Measurements from ENCODE around the gene NIT1. TPM values are rescaled to one million over a fixed set of nuclear protein-coding genes. Genes with fewer than 3 reads are reported as not detected.

The NIT1 gene
- total and polyA plus RNA-seq, 10 of the 15 experiments (the other 5 are each of a cell fraction or from before 2014, with no cell fraction given) = 19.2 to 54.4 (median 28.3) TPM

DNA sequence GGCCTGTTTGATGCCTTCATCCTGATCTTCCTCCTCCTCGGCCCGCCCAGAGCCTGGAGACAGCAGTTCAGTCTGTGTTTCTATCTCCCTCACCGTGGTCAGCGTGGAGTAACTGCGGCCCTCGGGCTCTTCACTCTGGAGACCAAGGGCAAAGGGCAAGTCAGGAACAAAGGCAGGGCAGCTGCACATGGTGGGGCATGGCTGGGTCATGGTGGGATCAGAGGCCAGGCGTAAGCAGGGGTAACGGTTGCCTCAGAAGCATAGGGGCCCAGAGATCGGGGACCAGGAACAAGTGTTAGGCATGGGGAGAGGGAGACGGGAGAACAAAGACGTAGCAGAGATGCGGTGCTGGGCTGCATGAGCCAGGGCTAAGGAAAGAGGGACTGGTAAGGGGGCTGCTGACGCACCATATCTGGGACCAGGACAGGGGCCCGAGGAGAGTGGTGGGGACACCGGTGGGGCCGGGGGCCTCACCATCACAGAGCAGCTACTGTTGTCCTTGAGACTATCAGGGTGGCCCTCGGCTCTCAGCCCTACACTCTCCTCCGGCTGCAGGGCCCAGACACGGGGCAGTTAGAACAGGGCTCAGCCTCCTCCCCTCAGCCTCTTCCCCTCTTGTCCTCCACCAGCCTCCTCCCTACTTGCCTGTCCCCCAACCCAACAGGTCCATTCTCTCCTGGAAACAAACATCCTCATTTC lies 45.0 kb upstream of the NIT1 start (continued):
- TF ChIP-seq BCLAF1 (IDR thresholded peaks at IDR 0.05) (no peak), EP300 (IDR thresholded peaks at IDR 0.05; ENCODE audit: borderline replicate concordance in 1 of 2, control insufficient read depth in 1 of 2, low read depth in 2 of 2, low read length in 2 of 2) (no peak), ATF3 (IDR thresholded peaks at IDR 0.05; ENCODE audit: borderline replicate concordance, extremely low read depth, low read depth, low read length) (no peak), STAT3 (IDR thresholded peaks at IDR 0.05; ENCODE audit: low read depth, low read length) (no peak)

DNA sequence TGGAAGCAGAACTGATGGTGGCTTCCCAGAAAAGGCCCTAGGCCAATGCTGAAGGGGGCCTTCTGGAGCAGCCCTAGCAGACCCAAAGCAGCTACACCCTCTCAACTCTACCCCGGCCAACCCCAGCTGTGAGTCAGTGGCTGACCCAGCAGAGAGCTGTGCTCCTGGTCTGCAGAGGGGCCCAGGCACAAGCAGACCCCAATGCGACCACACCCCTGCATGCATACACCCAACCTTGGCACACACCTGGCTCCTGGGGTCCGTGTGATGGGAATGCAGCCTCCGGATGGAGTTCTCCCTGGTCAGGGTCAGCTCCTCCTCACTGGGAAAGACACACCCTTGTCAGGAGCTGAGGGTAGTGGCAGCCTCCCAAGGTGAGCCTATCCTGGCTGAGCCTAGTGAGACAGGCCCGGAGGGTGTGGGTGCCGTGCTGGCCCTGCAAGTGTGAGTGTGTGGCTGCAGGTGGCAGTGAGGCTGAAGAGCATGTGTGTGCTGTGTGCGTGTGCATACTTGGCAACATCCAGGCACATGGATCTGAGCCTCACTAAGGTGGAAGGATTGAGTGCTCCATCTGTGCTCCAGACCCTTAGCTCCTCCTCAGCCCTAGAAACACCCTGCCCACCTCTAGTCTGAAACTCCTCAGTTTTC lies 44.3 kb upstream of the NIT1 start:
- BruUV-seq (replicated peaks) = no TSS peak
- ChIA-PET CTCF (interaction anchor here (0.7 to 4.8 kb wide), 6 partner anchors 19 to 559 kb away, joined by 3 to 52 read pairs (median 3); no protein-coding TSS in a partner anchor), RAD21 (ENCODE audit: unreplicated experiment) (interaction anchor here (1.3 to 6.4 kb wide), 2 partner anchors 22 to 29 kb away, joined by 3 to 90 read pairs; partner anchors contain the start of gene KLHDC9), POLR2A (interaction anchor here (0.6 kb wide), 1 partner anchor 197 kb away, joined by 3 read pairs; no protein-coding TSS in a partner anchor), SMC1A (ENCODE audit: uncharacterized antibody, unreplicated experiment) (interaction anchor here (0.8 to 1.3 kb wide), 2 partner anchors 21 to 76 kb away, joined by 5 read pairs; no protein-coding TSS in a partner anchor)
- H3K36me3 ChIP-seq (ENCODE audit: control insufficient read depth in 2 of 2, insufficient read depth in 2 of 2, low read length in 1 of 2) = no peaks in the 10 kb centered on the region
- no peak overlapping the region for H2AFZ ChIP-seq (ENCODE audit: control insufficient read depth, low read depth, low read length)
- no peak overlapping the region for H3K4me3 ChIP-seq
- peaks cover 11% of the 10 kb centered on the region for H3K4me1 ChIP-seq (ENCODE audit: control insufficient read depth, insufficient read depth, low read length)
- no peaks in the 10 kb centered on the region for H4K20me1 ChIP-seq (ENCODE audit: control insufficient read depth, insufficient read depth)
- H3K79me2 ChIP-seq (ENCODE audit: control insufficient read depth, insufficient read depth, low read length) = peaks cover 13% of the 10 kb centered on the region
- in situ Hi-C loops (cut with MboI) = no loop called here
- H3K27me3 ChIP-seq (replicated peaks in 1 of 2; ENCODE audit: control insufficient read depth in 2 of 2, insufficient read depth in 2 of 2, low read length in 1 of 2) = no peaks in the 10 kb centered on the region
- no peaks in the 10 kb centered on the region for H3K9me3 ChIP-seq (replicated peaks; ENCODE audit: control insufficient read depth, insufficient read depth, low read length)
- no peak for FAIRE-seq
- H3K4me2 ChIP-seq (ENCODE audit: control insufficient read depth, insufficient read depth) = no peak overlapping the region; the same call in 1 of the 2 replicates
- no peak for DNase-seq (ENCODE audit: low read depth, low spot score)
- H3K27ac ChIP-seq (ENCODE audit: control insufficient read depth, insufficient read depth) = no peak overlapping the region
- TF ChIP-seq ASH2L (IDR thresholded peaks at IDR 0.05; ENCODE audit: borderline replicate concordance, low read depth) (no peak), CBFB (IDR thresholded peaks at IDR 0.05; ENCODE audit: low read depth) (no peak), TCF12 (IDR thresholded peaks at IDR 0.05; ENCODE audit: low read depth, low read length) (no peak), PAX8 (IDR thresholded peaks at IDR 0.05) (no peak), SIX5 (IDR thresholded peaks at IDR 0.05; ENCODE audit: low read depth, low read length, severe bottlenecking) (no peak), SMARCA5 (IDR thresholded peaks at IDR 0.05) (no peak), STAT3 (IDR thresholded peaks at IDR 0.05; ENCODE audit: low read depth, low read length) (no peak)
- TF ChIP-seq, protein P1, sequence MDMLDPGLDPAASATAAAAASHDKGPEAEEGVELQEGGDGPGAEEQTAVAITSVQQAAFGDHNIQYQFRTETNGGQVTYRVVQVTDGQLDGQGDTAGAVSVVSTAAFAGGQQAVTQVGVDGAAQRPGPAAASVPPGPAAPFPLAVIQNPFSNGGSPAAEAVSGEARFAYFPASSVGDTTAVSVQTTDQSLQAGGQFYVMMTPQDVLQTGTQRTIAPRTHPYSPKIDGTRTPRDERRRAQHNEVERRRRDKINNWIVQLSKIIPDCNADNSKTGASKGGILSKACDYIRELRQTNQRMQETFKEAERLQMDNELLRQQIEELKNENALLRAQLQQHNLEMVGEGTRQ (IDR thresholded peaks at IDR 0.05; ENCODE audit: borderline replicate concordance, low read depth, low read length) = no peak
- WGBS (ENCODE audit: insufficient coverage, insufficient replicate concordance, low lambda C conversion rate, missing lambda C conversion rate) = 60% methylated on average over 7 of the region's 7 CpGs
- H3K9ac ChIP-seq (ENCODE audit: control insufficient read depth, insufficient read depth, low read length) = no peak overlapping the region
- no peak for ATAC-seq
- intact Hi-C loops (cut with micrococcal nuclease; ENCODE audit: unreplicated experiment) = no loop called here

Measured in GM12878 (cell line).